GM18511 (cell line): ENCODE measurements around the gene OXA1L.
"Not testable (repeated sequence)": the region's sequence is repeated elsewhere in the genome, so short reads cannot be mapped to it uniquely, and the experiment has no call there.

Experiments
- ATAC-seq: cut with Tn5 transposase; IDR thresholded peaks from one replicate; pipeline ENCODE4 v1.9.1; 2021; ENCODE audit warnings: mild to moderate bottlenecking, moderate library complexity; ENCODE audit not compliant: unreplicated experiment

Gene OXA1L

GRCh38 chr14:22767323-22767589, 768 bp downstream of the OXA1L start:
- no peak for ATAC-seq

- ATAC-seq = no peak
These were observed 2.5 kb downstream of the OXA1L start for GRCh38 chr14:22768947-22769346.

GRCh38 chr14:22769369-22769768, 2.9 kb downstream of the OXA1L start:
- no peak for ATAC-seq

- ATAC-seq = no peak
These were observed 4.1 kb downstream of the OXA1L start for GRCh38 chr14:22770481-22771187.

- ATAC-seq = no peak
These were observed 6.2 kb downstream of the OXA1L start for GRCh38 chr14:22772725-22773124.

- no peak for ATAC-seq
These were observed 6.9 kb downstream of the OXA1L start for GRCh38 chr14:22773162-22774010.

- ATAC-seq = no peak
These were observed 7.7 kb downstream of the OXA1L start for GRCh38 chr14:22774011-22774706.

GRCh38 chr14:22776215-22776614, 9.7 kb downstream of the OXA1L start:
- ATAC-seq = no peak

GRCh38 chr14:22776849-22777248, 10.4 kb downstream of the OXA1L start:
- ATAC-seq = not testable (repeated sequence)

GRCh38 chr14:22778084-22778483, 11.6 kb downstream of the OXA1L start:
- no peak for ATAC-seq

- ATAC-seq = no peak
These were observed 13.7 kb downstream of the OXA1L start for GRCh38 chr14:22780105-22780679.

GRCh38 chr14:22780941-22781300, 14.4 kb downstream of the OXA1L start:
- no peak for ATAC-seq

GRCh38 chr14:22781301-22781991, 15.0 kb downstream of the OXA1L start:
- ATAC-seq = no peak

GRCh38 chr14:22786685-22787084, 20.2 kb downstream of the OXA1L start:
- no peak for ATAC-seq

- no peak for ATAC-seq
These were observed 24.8 kb downstream of the OXA1L start for GRCh38 chr14:22791301-22791700.

GRCh38 chr14:22792158-22792557, 25.7 kb downstream of the OXA1L start:
- ATAC-seq = no peak

GRCh38 chr14:22793550-22793949, 27.1 kb downstream of the OXA1L start:
- not testable (repeated sequence) for ATAC-seq

- ATAC-seq = no peak
These were observed 27.5 kb downstream of the OXA1L start for GRCh38 chr14:22793976-22794375.

- peak; percentile 61 for ATAC-seq
These were observed 28.1 kb downstream of the OXA1L start for GRCh38 chr14:22794551-22794951.

GRCh38 chr14:22796087-22796707, 29.7 kb downstream of the OXA1L start:
- ATAC-seq = peak; percentile 62
